H1 (cell line): ENCODE results near the gene TEX264. TPM values are rescaled to one million over a fixed set of nuclear protein-coding genes. Genes with fewer than 3 reads are reported as not detected.

ENCODE experiments used
- CTCF ChIA-PET: fragments of 300-600 bp; sonication (Branson Sonifier 250); formaldehyde crosslinking; loops from one replicate; lab custom pipeline; 2021; ENCODE audit not compliant: partially characterized antibody; lab: Charles Lee
- POLR2A ChIA-PET: fragments of 300-600 bp; sonication (Branson Sonifier 250); formaldehyde crosslinking; loops from one replicate; lab custom pipeline; 2021; ENCODE audit warnings: inconsistent platforms; ENCODE audit not compliant: partially characterized antibody; lab: Charles Lee
- DNase-seq, 2 experiments: peaks; one replicate each; pipeline versions ENCODE4 v3.0.0 to v3.0.0-alpha.2; 2010 to 2022; ENCODE audit warnings: low spot score in 2 of 2, low read depth in 1 of 2, mixed read lengths in 1 of 2
- FAIRE-seq: peaks from 2 replicates; lab custom pipeline; 2011; peaks lifted over from hg19 to GRCh38; lab: Jason Lieb, UNC
- H2AFZ ChIP-seq: 2 replicates; pipeline ENCODE4 v1.8.1; 2012; ENCODE audit warnings: low read length, inconsistent platforms
- H2AK5ac ChIP-seq: 2 replicates; pipeline ENCODE4 v1.6.1; 2013; ENCODE audit warnings: low read depth, low read length
- H2BK120ac ChIP-seq: replicated peaks from 2 replicates; pipeline ENCODE3; 2013; ENCODE audit warnings: low read depth, low read length, inconsistent platforms
- H2BK12ac ChIP-seq: 2 replicates; pipeline ENCODE4 v1.6.1; 2013; ENCODE audit warnings: low read depth, low read length
- H2BK15ac ChIP-seq: 2 replicates; pipeline ENCODE4 v1.6.1; 2013; ENCODE audit warnings: low read length
- H2BK20ac ChIP-seq: 2 replicates; pipeline ENCODE4 v1.6.1; 2013; ENCODE audit warnings: low read length
- H2BK5ac ChIP-seq: 2 replicates; pipeline ENCODE4 v1.6.1; 2013; ENCODE audit warnings: low read depth, low read length
- H3K14ac ChIP-seq: 2 replicates; pipeline ENCODE4 v1.6.1; 2013; ENCODE audit warnings: inconsistent platforms; ENCODE audit not compliant: insufficient read length
- H3K18ac ChIP-seq: 2 replicates; pipeline ENCODE4 v1.6.1; 2013; ENCODE audit warnings: low read length; ENCODE audit errors: extremely low read depth
- H3K23ac ChIP-seq: 2 replicates; pipeline ENCODE4 v1.6.1; 2013; ENCODE audit warnings: inconsistent platforms; ENCODE audit not compliant: insufficient read length
- H3K23me2 ChIP-seq: 2 replicates; pipeline ENCODE4 v1.6.1; 2013; ENCODE audit warnings: low read depth, low read length
- H3K27ac ChIP-seq: 2 replicates; pipeline ENCODE4 v1.6.1; 2011; ENCODE audit warnings: low read depth, low read length, inconsistent platforms
- H3K27me3 ChIP-seq, 4 experiments: replicated peaks in 1 of 4; 1 replicate in 1 of 4; 2 replicates in 3 of 4; pipeline versions ENCODE4 v1.6.1 to v1.8.1; 2011 to 2013; ENCODE audit warnings: low read length in 3 of 4, mild to moderate bottlenecking in 3 of 4, inconsistent platforms in 2 of 4, mixed read lengths in 2 of 4, moderate library complexity in 1 of 4; ENCODE audit not compliant: control insufficient read depth in 3 of 4, insufficient read depth in 3 of 4; ENCODE audit errors: extremely low read depth in 1 of 4
- H3K36me3 ChIP-seq, 4 experiments: 2 replicates each; pipeline versions ENCODE4 v1.6.1 to v1.8.1; 2011 to 2013; ENCODE audit warnings: mild to moderate bottlenecking in 4 of 4, low read length in 3 of 4, moderate library complexity in 2 of 4, control low read depth in 1 of 4, inconsistent platforms in 1 of 4; ENCODE audit not compliant: insufficient read depth in 4 of 4, control insufficient read depth in 2 of 4
- H3K4ac ChIP-seq: replicated peaks from 2 replicates; pipeline ENCODE3; 2013; ENCODE audit warnings: low read length, low read depth, mixed read lengths, inconsistent platforms; ENCODE audit not compliant: insufficient read length
- H3K4me1 ChIP-seq, 4 experiments: replicated peaks in 1 of 4; 1 replicate in 1 of 4; 2 replicates in 3 of 4; pipeline versions ENCODE4 v1.6.1 to v1.8.1; 2011 to 2013; ENCODE audit warnings: low read length in 3 of 4, inconsistent platforms in 2 of 4, mixed read lengths in 1 of 4; ENCODE audit not compliant: insufficient read depth in 4 of 4, control insufficient read depth in 3 of 4
- H3K4me2 ChIP-seq, 2 experiments: 2 replicates each; pipeline versions ENCODE4 v1.6.1 to v1.8.1; 2011 to 2013; ENCODE audit warnings: low read depth in 2 of 2, low read length in 2 of 2, control low read depth in 1 of 2, inconsistent platforms in 1 of 2, mild to moderate bottlenecking in 1 of 2; ENCODE audit not compliant: insufficient read depth in 1 of 2
- H3K4me3 ChIP-seq, 4 experiments: fragments of 200-600, 300-600 bp in 1 of 4; sonication (generic), shearing (Covaris generic), sonication (Bioruptor Twin) in 1 of 4; 2 replicates each; pipeline versions ENCODE4 v1.5.1 to v1.8.1; 2011 to 2016; ENCODE audit warnings: low read length in 4 of 4, low read depth in 3 of 4, control low read depth in 2 of 4, inconsistent platforms in 2 of 4, mild to moderate bottlenecking in 2 of 4, mixed read lengths in 1 of 4, moderate library complexity in 1 of 4; ENCODE audit not compliant: insufficient read depth in 2 of 4; ENCODE audit errors: extremely low read depth in 1 of 4
- H3K56ac ChIP-seq: replicated peaks from 2 replicates; pipeline ENCODE3; 2013; ENCODE audit warnings: low read depth, mild to moderate bottlenecking, mixed read lengths, low read length, inconsistent platforms; ENCODE audit not compliant: insufficient read length
- H3K79me1 ChIP-seq: 2 replicates; pipeline ENCODE4 v1.6.1; 2013; ENCODE audit warnings: low read depth, low read length, control low read depth
- H3K79me2 ChIP-seq, 2 experiments: 2 replicates each; pipeline versions ENCODE4 v1.6.1 to v1.8.1; 2012 to 2013; ENCODE audit warnings: low read length in 2 of 2, mild to moderate bottlenecking in 2 of 2, inconsistent platforms in 1 of 2; ENCODE audit not compliant: insufficient read depth in 2 of 2, control insufficient read depth in 1 of 2
- H3K9ac ChIP-seq, 4 experiments: replicated peaks in 1 of 4; 1 replicate in 1 of 4; 2 replicates in 3 of 4; pipeline versions ENCODE4 v1.6.1 to v1.8.1; 2011 to 2013; ENCODE audit warnings: low read depth in 3 of 4, low read length in 3 of 4, control low read depth in 2 of 4, mild to moderate bottlenecking in 2 of 4, moderate library complexity in 2 of 4, inconsistent platforms in 1 of 4; ENCODE audit errors: extremely low read depth in 1 of 4
- H3K9me3 ChIP-seq, 2 experiments: 2 replicates each; pipeline versions ENCODE4 v1.6.1 to v1.8.1; 2012 to 2013; ENCODE audit warnings: mild to moderate bottlenecking in 2 of 2, moderate library complexity in 2 of 2, control low read depth in 1 of 2, inconsistent platforms in 1 of 2, low read depth in 1 of 2, low read length in 1 of 2, mixed read lengths in 1 of 2; ENCODE audit not compliant: insufficient read depth in 2 of 2
- H4K20me1 ChIP-seq, 2 experiments: replicated peaks in 1 of 2; 2 replicates each; pipeline versions ENCODE3 to v1.8.1; 2011 to 2013; ENCODE audit warnings: inconsistent platforms in 2 of 2, low read length in 2 of 2, mild to moderate bottlenecking in 1 of 2; ENCODE audit not compliant: insufficient read depth in 2 of 2, control insufficient read depth in 1 of 2
- H4K5ac ChIP-seq: 2 replicates; pipeline ENCODE4 v1.6.1; 2013; ENCODE audit warnings: low read length, low read depth, mixed read lengths, inconsistent platforms; ENCODE audit not compliant: insufficient read length
- H4K8ac ChIP-seq: 2 replicates; pipeline ENCODE4 v1.8.0; 2013; ENCODE audit warnings: mild to moderate bottlenecking, moderate library complexity, low read length, inconsistent platforms; ENCODE audit not compliant: insufficient read depth; ENCODE audit errors: extremely low read depth
- H4K91ac ChIP-seq: replicated peaks from 2 replicates; pipeline ENCODE3; 2013; ENCODE audit warnings: low read length, mixed read lengths, inconsistent platforms; ENCODE audit not compliant: insufficient read length
- BCL11A ChIP-seq, 2 experiments: IDR thresholded peaks; one replicate each; pipeline ENCODE4 v1.6.1; 2011; ENCODE audit warnings: low read depth in 2 of 2, low read length in 2 of 2, mild to moderate bottlenecking in 2 of 2
- CEBPB ChIP-seq: IDR thresholded peaks from 2 replicates; pipeline ENCODE4 v1.6.1; 2012; ENCODE audit warnings: low read depth, low read length
- E2F6 ChIP-seq: IDR thresholded peaks from 2 replicates; pipeline ENCODE4 v1.6.1; 2012; ENCODE audit warnings: inconsistent platforms
- HDAC6 ChIP-seq: IDR thresholded peaks from one replicate; pipeline ENCODE4 v1.7.1; 2012; ENCODE audit warnings: low read depth, mild to moderate bottlenecking, inconsistent platforms, low read length, moderate library complexity
- JUND ChIP-seq: IDR thresholded peaks from 2 replicates; pipeline ENCODE4 v1.6.1; 2011; ENCODE audit warnings: mild to moderate bottlenecking, improper control_type of control experiment, low read length
- MAX ChIP-seq: IDR thresholded peaks from 2 replicates; pipeline ENCODE4 v1.6.1; 2012; ENCODE audit warnings: inconsistent platforms
- RAD21 ChIP-seq, 2 experiments: IDR thresholded peaks in 1 of 2; conservative IDR thresholded peaks in 1 of 2; 2 replicates each; pipeline ENCODE4 v1.6.1; 2011; ENCODE audit warnings: low read depth in 2 of 2, low read length in 2 of 2, improper control_type of control experiment in 1 of 2, inconsistent platforms in 1 of 2, mild to moderate bottlenecking in 1 of 2, moderate library complexity in 1 of 2
- RFX5 ChIP-seq: IDR thresholded peaks from 2 replicates; pipeline ENCODE4 v1.6.1; 2011; ENCODE audit warnings: low read depth, low read length, improper control_type of control experiment, borderline replicate concordance
- RXRA ChIP-seq: IDR thresholded peaks from 2 replicates; pipeline ENCODE4 v1.6.1; 2011; ENCODE audit warnings: low read depth, mild to moderate bottlenecking, low read length, moderate library complexity; ENCODE audit not compliant: insufficient read depth
- SIN3A ChIP-seq, 2 experiments: IDR thresholded peaks in 1 of 2; conservative IDR thresholded peaks in 1 of 2; 2 replicates each; pipeline ENCODE4 v1.6.1; 2011 to 2012; ENCODE audit warnings: low read length in 2 of 2, improper control_type of control experiment in 1 of 2, low read depth in 1 of 2, mild to moderate bottlenecking in 1 of 2
- TAF7 ChIP-seq: optimal IDR thresholded peaks from 2 replicates; pipeline ENCODE3; 2011; ENCODE audit warnings: low read depth, mild to moderate bottlenecking, inconsistent platforms, low read length, moderate library complexity, borderline replicate concordance
- TEAD4 ChIP-seq: IDR thresholded peaks from 2 replicates; pipeline ENCODE4 v1.6.1; 2012; ENCODE audit warnings: low read depth, low read length, inconsistent platforms, mixed read lengths
- WGBS, 2 experiments: shearing (Covaris generic) in 1 of 2; methylation state at CpG; one replicate each; pipeline versions ENCODE4 v1.1.6 to v1.1.7; 2013 to 2015; ENCODE audit warnings: low lambda C conversion rate in 2 of 2, mixed read lengths in 2 of 2, inconsistent platforms in 1 of 2, low coverage in 1 of 2, missing lambda C conversion rate in 1 of 2; ENCODE audit not compliant: insufficient replicate concordance in 2 of 2, insufficient coverage in 1 of 2, insufficient read length in 1 of 2; ENCODE audit errors: extremely low coverage in 1 of 2, missing lambda C conversion rate in 1 of 2; 5-methylcytosine and 5-hydroxymethylcytosine counted together
- polyA plus RNA-seq, 7 experiments: library from polyadenylated mRNA; depleted of rRNA in 3 of 7; stranded (reverse) in 5 of 7; unstranded in 2 of 7; fragments of >200 nt in 5 of 7; fragments of 200-250 nt in 2 of 7; gene quantifications; 1 replicate in 5 of 7; 2 replicates in 1 of 7; 4 replicates in 1 of 7; pipeline versions ENCODE4 v1.2.1 to v1.2.3, GENCODE V29; 2011 to 2013; ENCODE audit warnings: missing spikeins in 2 of 7, mixed read lengths in 2 of 7
- total RNA-seq: library from RNA; stranded (reverse); fragmentation: NEBNext Ultra II Directional; extraction: Animal tissue kit (Norgen Biotek cat#: 25700); gene quantifications from 2 replicates; pipeline ENCODE4 v1.2.1, GENCODE V29; 2021

Gene TEX264
- total and polyA plus RNA-seq, 2 of the 8 experiments (the other 6 are each of a cell fraction or from before 2014, with no cell fraction given) = 11.2 to 35.6 TPM

GRCh38 chr3:51709004-51709420, 38.0 kb downstream of the TEX264 start:
- ChIA-PET CTCF (interaction anchor here (1.1 to 5.1 kb wide), 4 partner anchors 10 to 111 kb away, joined by 4 to 43 read pairs (median 9); no protein-coding TSS in a partner anchor), POLR2A (interaction anchor here (0.6 to 0.7 kb wide), 2 partner anchors 32 to 210 kb away, joined by 3 read pairs; partner anchors contain the start of gene DCAF1)
- Histone ChIP-seq H3K18ac (no peak overlapping the region), H3K23me2 (peaks cover 11% of the 10 kb centered on the region; the same call in 1 of the 2 replicates), H3K4ac (no peak overlapping the region), H3K79me1 (no peaks in the 10 kb centered on the region), H3K79me2 (no peaks in the 10 kb centered on the region), H4K8ac (no peak overlapping the region; the same call in 1 of the 2 replicates), H3K4me1 (peaks cover 0 to 19% (median 8%) of the 10 kb centered on the region in 4 experiments; a peak in 5 of 7 replicates), H3K9me3 (no peaks in the 10 kb centered on the region), H2BK12ac (no peak overlapping the region), H4K20me1 (peaks cover 4 to 25% of the 10 kb centered on the region in 2 experiments), H3K27me3 (peaks cover 13 to 24% (median 23%) of the 10 kb centered on the region in 4 experiments; a peak in 6 of 7 replicates), H3K36me3 (no peaks in the 10 kb centered on the region), H2BK5ac (no peak overlapping the region), H3K9ac (no peak overlapping the region), H2BK120ac (no peak overlapping the region), H2BK20ac (no peak overlapping the region), H2AFZ (no peak overlapping the region), H3K56ac (no peak overlapping the region), H2AK5ac (no peak overlapping the region), H3K23ac (no peak overlapping the region), H4K91ac (no peak overlapping the region), H3K4me2 (no peak overlapping the region), H2BK15ac (no peak overlapping the region), H4K5ac (no peak overlapping the region), H3K27ac (no peak overlapping the region), H3K4me3 (no peak overlapping the region), H3K14ac (no peak overlapping the region)
- FAIRE-seq = no peak
- WGBS, 2 experiments = 96% methylated on average over 14 of the region's 17 CpGs; no CpG with 5 or more reads in 1 of the 2 experiments
- DNase-seq = no peak
- no peak for TF ChIP-seq RFX5
- TF ChIP-seq E2F6 = no peak
- TF ChIP-seq HDAC6 = no peak
- no peak for TF ChIP-seq SIN3A (conservative IDR thresholded peaks at IDR 0.05 in 1 of 2, IDR thresholded peaks at IDR 0.05 in 1 of 2; ENCODE audit: low read depth in 1 of 2, low read length in 2 of 2)
- no peak for TF ChIP-seq MAX
- no peak for TF ChIP-seq JUND
- TF ChIP-seq RAD21 (IDR thresholded peaks at IDR 0.05 in 1 of 2, conservative IDR thresholded peaks at IDR 0.05 in 1 of 2; ENCODE audit: low read depth in 2 of 2, low read length in 2 of 2) = no peak
- TF ChIP-seq TEAD4 = no peak
- TF ChIP-seq TAF7 = no peak
- TF ChIP-seq RXRA = no peak
- no peak for TF ChIP-seq BCL11A (IDR thresholded peaks at IDR 0.05; ENCODE audit: low read depth in 2 of 2, low read length in 2 of 2)
- no peak for TF ChIP-seq CEBPB
